ENCODE data around the gene ACADVL. TPM values are rescaled to one million over a fixed set of nuclear protein-coding genes. Genes with fewer than 3 reads are reported as not detected.
A peak's percentile ranks its signal among the peaks of the same experiment; 100 is the strongest.

The ACADVL gene
- total and polyA plus RNA-seq, 12 donors: 961 to 6,098 (median 1,772) TPM

- peak overlapping the region; percentile 48 to 99 (median 82) for H3K4me3 ChIP-seq
- intact Hi-C loops (cut with DNase I): no loop called here
- peaks cover 0 to 38% of the 10 kb centered on the region in 2 donors for H3K36me3 ChIP-seq (replicated peaks in 1 of 2)
- H3K9me3 ChIP-seq (replicated peaks in 1 of 3): no peaks in the 10 kb centered on the region
- H3K27ac ChIP-seq: peak overlapping the region; percentile 86 to 100 (median 97)
- TF ChIP-seq POLR2A (IDR thresholded peaks at IDR 0.05) (no peak), CTCF (IDR thresholded peaks at IDR 0.05) (peak; percentile 7 to 52 (median 48))
- no peaks in the 10 kb centered on the region for H3K27me3 ChIP-seq
- DNase-seq: peak; percentile 75 to 90 (median 83)
- H3K4me1 ChIP-seq (replicated peaks in 1 of 2): peaks cover 46 to 71% of the 10 kb centered on the region in 2 donors
- 15 to 19% (median 17%) methylated on average over 7 to 11 of the region's 11 CpGs for WGBS, 4 donors
Measured at GRCh38 chr17:7220593-7221277, 997 bp downstream of the ACADVL start.

- TF ChIP-seq POLR2A (IDR thresholded peaks at IDR 0.05) (peak in 1 of 2 donors; percentile 4), CTCF (IDR thresholded peaks at IDR 0.05) (no peak)
- Histone ChIP-seq H3K27me3 (no peaks in the 10 kb centered on the region), H3K27ac (peak overlapping the region in 4 of 5 donors; percentile 93 to 100 (median 98)), H3K4me3 (peak overlapping the region in 1 of 4 donors; percentile 99), H3K4me1 (replicated peaks in 1 of 2) (peaks cover 39 to 63% of the 10 kb centered on the region in 2 donors), H3K9me3 (replicated peaks in 1 of 3) (no peaks in the 10 kb centered on the region), H3K36me3 (replicated peaks in 1 of 2) (peaks cover 0 to 45% of the 10 kb centered on the region in 2 donors)
- WGBS, 4 donors: 52 to 62% (median 54%) methylated on average over 7 to 10 of the region's 10 CpGs
- DNase-seq: peak in 4 of 7 donors; percentile 17 to 38 (median 22)
- intact Hi-C loops (cut with DNase I): no loop called here
Measured at GRCh38 chr17:7221278-7222092, 1.7 kb downstream of the ACADVL start.

- H3K36me3 ChIP-seq (replicated peaks in 1 of 2): peaks cover 0 to 54% of the 10 kb centered on the region in 2 donors
- peak in 4 of 7 donors; percentile 21 to 44 (median 40) for DNase-seq
- whole genome bisulfite sequencing, 4 donors: 65 to 71% (median 71%) methylated on average over 11 to 15 of the region's 15 CpGs
- no peak overlapping the region for H3K4me3 ChIP-seq
- peak overlapping the region in 3 of 5 donors; percentile 93 to 100 (median 99) for H3K27ac ChIP-seq
- H3K27me3 ChIP-seq: no peaks in the 10 kb centered on the region
- intact Hi-C loops (cut with DNase I): no loop called here
- H3K4me1 ChIP-seq (replicated peaks in 1 of 2): peaks cover 33 to 62% of the 10 kb centered on the region in 2 donors
- no peak for TF ChIP-seq CTCF (IDR thresholded peaks at IDR 0.05)
- TF ChIP-seq POLR2A (IDR thresholded peaks at IDR 0.05): no peak
- H3K9me3 ChIP-seq (replicated peaks in 1 of 3): no peaks in the 10 kb centered on the region
Measured at GRCh38 chr17:7222093-7222971, 2.6 kb downstream of the ACADVL start.
